GM21576 (cell line): Measurements from ENCODE around the gene MUS81.
A peak's percentile ranks its signal among the peaks of the same experiment; 100 is the strongest.
"Not testable (repeated sequence)": the region's sequence is repeated elsewhere in the genome, so short reads cannot be mapped to it uniquely, and the experiment has no call there.

Experiments used
- ATAC-seq: cut with Tn5 transposase; IDR thresholded peaks from one replicate; pipeline ENCODE4 v1.9.1; 2021; ENCODE audit warnings: mild to moderate bottlenecking, moderate library complexity; ENCODE audit not compliant: unreplicated experiment

The MUS81 gene

GRCh38 chr11:65860278-65861164 lies at the start of gene MUS81:
TSS of gene MUS81 (plus strand) at chr11:65860433. CDS start at chr11:65860754, 321 bp downstream.
- peak; percentile 32 for ATAC-seq

GRCh38 chr11:65811764-65812475 lies 48.3 kb upstream of the MUS81 start:
- ATAC-seq, result no peak

DNA sequence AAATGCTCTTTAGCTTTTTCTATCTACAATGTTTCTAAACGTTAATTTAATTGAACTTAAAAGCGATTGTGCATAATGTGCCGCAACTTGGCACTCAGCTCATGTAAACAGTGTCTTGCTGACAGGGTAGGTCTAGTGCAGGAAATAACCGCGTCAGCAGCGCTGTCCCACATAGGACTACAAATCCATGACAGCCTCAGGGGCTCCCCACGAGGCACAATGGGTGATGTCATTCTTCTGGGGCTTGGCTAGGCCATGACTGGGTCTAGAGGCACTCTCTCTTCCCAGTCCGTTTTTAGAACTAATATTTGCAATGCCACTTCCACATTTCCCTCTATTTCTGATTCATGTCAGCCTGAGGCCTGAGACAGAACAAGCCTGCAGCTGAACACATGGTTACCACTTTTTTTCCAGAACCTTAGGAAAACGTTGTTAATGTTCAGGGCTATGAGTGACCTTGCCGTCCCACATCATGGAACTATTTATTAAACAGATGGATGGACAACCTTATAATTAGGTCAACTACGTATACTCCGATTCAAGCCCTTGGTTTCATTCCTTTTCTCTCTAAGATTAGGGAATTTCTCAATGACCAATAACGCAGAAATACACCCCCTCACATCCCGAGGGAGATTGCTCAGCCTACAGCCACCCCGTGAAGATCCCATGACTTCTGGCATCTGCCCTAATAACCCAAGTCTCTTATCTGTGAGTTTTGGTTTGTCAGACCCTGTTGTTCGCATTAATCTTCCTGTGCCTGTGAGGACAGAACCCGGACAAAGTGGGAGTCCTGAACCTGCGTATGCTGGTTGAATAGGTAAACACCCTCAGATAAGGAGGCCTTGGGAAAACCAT lies 45.9 kb upstream of the MUS81 start:
- ATAC-seq, result no peak

DNA sequence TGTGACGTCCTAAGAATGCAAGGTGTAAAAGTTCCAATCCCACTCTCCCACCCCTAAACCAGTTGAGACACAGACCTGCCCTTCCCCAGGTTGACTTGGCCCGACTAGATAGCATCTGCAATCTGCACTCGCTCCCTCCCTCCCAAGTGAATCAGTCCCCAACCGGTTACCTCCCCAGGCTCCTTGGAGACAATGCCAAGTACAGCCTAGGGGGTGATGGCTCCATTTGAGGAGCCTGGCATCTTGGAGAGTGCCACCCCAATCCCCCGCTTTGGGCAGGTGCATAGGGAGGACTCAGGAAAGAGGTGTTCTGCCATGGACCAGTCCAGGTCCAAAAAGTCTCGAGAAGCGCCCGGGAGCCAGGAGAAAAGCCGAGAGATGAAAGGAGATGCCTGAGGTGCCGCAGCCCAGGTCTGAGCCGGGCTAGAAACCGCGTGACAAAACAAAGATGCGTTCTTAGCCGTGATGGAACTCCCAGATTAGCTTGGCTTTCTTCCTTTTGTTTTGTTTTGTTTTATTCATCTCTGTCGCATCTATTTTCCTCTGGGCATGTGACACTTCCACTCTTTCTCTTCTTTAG lies 45.2 kb upstream of the MUS81 start:
- ATAC-seq, result no peak

DNA sequence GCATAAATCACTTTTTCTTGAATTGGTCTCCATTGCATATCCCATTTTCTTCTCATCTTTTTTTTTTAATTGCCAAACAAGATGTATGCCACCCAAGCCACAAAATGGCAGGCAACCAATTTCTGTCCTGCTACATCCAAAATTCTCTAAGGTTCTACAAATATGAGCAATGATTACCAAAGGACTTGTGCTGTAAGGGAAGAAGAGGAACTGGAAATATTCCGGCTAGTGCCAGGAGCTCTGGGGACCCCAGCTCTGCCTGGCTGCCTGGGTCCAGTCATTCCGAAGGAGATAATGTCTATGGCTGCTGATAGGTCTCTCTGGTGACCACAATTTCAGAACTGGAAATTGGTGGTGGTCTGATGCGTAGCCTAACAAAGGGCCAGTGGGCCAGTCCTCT lies 43.5 kb upstream of the MUS81 start:
- ATAC-seq, result no peak

DNA sequence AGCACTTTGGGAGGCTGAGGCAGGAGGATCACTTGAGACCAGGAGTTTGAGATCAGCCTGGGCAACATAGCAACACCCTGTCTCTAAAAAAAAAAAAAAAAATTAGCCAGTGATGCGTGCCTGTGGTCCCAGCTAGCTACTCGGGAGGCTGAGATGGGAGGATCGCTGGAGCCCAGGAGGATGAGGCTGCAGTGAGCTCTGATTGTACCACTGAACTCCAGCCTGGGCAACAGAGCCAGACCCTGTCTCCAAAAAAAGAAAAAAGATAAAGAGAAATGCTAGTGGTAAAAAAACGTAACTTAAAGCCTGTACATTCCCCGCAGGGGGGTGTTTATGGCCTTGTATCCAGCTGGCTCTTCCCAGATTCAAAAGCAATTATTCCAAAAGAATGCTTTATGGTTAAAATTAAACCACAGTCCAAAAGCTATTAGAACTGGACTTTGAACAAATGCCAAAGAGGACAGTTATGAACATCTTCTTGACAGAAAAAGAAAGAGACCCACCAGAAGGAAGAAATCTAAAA lies 42.9 kb upstream of the MUS81 start:
- no peak for ATAC-seq

GRCh38 chr11:65817835-65818680 lies 42.2 kb upstream of the MUS81 start:
- ATAC-seq, result peak; percentile 72

DNA sequence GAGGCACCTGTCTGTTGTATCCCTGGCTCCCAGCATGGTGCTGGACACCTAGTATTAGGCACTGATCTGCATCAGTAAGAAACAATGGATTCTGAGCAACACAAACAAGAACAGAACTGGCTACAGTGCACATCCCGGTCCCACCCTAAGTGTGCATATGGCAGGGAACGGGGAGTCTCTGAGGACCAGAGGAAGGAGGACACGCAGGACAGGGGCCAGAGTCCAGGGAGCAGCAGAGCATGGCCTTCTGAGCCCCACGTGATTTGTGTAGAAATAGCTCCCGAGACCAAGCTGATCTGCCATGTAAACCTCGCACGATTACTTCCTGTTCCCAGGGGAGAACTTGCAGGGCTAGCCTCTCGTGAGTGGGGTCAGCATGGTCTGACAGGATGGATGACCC lies 39.1 kb upstream of the MUS81 start:
- no peak for ATAC-seq

GRCh38 chr11:65822776-65823528 lies 37.3 kb upstream of the MUS81 start:
- ATAC-seq, result no peak

DNA sequence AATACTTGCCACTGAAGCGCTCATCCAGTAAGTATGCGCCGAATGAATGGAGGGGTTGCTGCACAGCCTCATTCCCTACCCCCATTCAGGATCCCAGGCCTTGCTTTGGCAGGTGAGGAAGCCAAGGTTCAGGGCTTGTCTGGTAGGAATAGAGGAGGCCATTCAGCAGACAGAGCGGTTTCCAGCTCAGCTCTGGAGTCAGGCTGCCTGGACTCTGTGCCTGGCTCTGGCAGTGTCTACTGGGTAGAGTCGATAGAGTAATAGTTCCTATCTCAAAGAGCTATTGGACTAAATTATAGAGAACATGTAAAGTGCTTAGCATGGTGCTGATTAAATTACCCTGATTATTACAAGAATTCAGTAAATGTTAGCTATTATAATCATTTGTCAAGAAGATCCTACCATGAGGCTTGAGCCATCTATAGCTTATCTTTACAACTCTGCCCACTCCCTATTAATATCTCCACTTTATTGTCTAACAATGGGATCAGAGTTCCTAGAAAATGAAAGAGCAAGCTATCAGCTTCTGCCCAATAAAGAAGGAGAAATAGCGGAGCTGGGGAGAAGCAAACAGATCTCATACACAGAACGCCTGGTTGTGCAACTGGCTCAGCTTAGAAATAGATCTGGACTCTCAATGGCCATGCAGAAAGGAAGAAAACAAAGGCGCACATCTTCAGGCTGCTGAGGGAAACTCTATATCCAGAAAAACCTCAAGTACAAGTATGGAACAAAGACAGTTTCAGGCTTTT lies 33.1 kb upstream of the MUS81 start:
- ATAC-seq, result no peak

DNA sequence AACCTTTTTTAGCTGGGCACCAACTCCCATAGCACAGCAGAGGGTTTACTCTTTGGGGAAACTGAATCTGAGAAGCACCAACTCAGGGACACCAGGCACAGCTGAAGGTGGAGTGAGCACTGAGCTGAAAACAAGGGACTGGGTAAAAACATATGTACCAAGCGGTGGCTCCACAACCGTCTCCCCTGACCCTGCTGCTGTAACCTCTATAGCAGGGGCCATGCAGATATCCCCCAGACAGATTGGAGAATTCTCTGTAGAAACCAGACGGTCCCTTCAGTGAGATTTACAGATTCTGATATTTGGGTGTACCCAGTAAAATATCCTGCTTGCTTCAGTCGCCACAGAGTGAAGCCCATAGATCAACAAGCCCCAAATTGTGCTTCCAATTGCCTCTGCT lies 30.8 kb upstream of the MUS81 start:
- ATAC-seq, result no peak

GRCh38 chr11:65832231-65832630 lies 28.0 kb upstream of the MUS81 start:
- ATAC-seq, result not testable (repeated sequence)

- ATAC-seq, result peak; percentile 86
Observed at GRCh38 chr11:65833297-65834030, 26.8 kb upstream of the MUS81 start, which contains the start of gene SNX32. TSS of gene SNX32 (plus strand) at chr11:65833963. CDS start at chr11:65834066, 103 bp downstream.

GRCh38 chr11:65834202-65834601 lies 26.0 kb upstream of the MUS81 start:
- ATAC-seq, result no peak

DNA sequence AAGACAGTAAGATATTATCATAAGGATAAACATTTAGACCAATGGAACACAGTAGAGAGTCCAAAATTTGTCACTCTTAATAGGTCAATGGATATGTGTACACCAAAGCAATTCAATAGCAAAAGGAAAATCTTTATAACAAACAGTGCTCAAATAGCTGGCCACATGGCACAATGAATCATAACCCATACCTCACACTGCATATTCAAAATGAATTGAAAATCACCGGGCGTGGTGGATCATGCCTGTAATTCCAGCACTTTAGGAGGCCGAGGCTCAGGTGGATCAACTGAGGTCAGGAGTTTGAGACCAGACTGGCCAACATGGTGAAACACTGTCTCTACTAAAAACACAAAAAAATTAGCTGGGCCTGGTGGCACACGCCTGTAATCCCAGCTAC lies 18.1 kb upstream of the MUS81 start:
- no peak for ATAC-seq

GRCh38 chr11:65843811-65844210 lies 16.4 kb upstream of the MUS81 start:
- no peak for ATAC-seq

DNA sequence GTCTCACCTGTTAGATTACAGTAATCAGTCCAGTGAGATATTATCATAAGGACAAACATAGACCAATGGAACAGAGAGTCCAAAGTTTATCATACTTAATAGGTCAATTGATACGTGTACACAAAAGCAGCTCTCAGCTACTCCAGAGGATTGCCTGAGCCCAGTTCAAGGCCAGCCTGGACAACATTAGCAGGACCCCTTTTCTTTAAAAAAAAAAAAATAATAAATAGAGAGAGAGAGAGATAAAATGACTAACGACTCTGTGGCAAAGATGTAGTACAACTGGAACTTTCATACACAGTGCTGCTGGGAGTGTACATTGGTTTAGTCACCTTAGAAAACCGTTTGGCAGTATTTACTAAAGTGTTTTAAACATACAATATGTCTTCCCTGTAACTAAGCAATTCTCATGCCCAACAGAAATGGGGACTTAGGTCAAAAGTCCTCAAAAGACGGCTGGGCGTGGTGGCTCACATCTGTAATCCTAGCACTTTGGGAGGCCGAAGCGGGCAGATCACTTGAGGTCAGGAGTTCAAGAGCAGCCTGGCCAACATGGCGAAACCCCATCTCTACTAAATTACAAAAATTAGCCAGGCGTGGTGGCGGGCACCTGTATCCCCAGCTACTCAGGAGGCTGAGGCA lies 15.9 kb upstream of the MUS81 start:
- no peak for ATAC-seq
